ENCODE results near the gene TMPRSS15. TPM values are rescaled to one million over a fixed set of nuclear protein-coding genes. Genes with fewer than 3 reads are reported as not detected.

The TMPRSS15 gene
- total and polyA plus RNA-seq, 9 of the 15 experiments (the other 6 are each of a cell fraction or from before 2014, with no cell fraction given), result 0.03 to 0.11 (median 0.04) TPM; not detected in 4

DNA sequence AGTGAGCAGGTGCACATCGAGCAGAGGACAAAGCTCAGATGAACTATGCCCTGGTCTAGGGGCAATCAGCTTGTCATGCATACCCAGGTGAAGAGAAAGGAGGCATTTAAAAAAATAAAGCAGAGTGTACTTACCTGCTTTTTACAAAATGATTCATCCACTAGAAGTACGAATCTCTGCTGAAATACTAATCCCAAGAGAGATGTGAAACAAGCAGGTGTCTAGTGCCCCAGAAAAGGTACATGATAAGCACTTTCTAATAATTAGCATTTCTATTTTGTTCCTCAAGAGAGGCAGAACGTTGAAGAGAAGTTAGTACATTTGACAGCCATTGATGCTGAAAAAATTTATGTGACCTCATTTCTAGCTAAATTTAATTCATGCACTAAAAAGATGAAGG is 127.8 kb downstream of the TMPRSS15 start:
- 0% methylated on average over 3 of the region's 3 CpGs for WGBS (ENCODE audit: insufficient coverage, low coverage, missing lambda C conversion rate)

More for the DNA sequence above, 127.8 kb downstream of the TMPRSS15 start:
- no peaks in the 10 kb centered on the region for H3K79me2 ChIP-seq (ENCODE audit: control insufficient read depth, insufficient read depth, low read length)
- CTCF ChIA-PET (ENCODE audit: low intra/inter-chr PET ratio), result no interaction called here
- in situ Hi-C loops (cut with MboI) (no loop called here), intact Hi-C loops (cut with micrococcal nuclease) (no loop called here)
- no peaks in the 10 kb centered on the region for H3K9me1 ChIP-seq (ENCODE audit: control insufficient read depth, insufficient read depth, low read length)
- no peak for TF ChIP-seq POLR2AphosphoS5 (IDR thresholded peaks at IDR 0.05; ENCODE audit: control insufficient read depth, insufficient read depth, low read depth, low read length)
- no peak for TF ChIP-seq RB1 (IDR thresholded peaks at IDR 0.05; ENCODE audit: low read depth)
- no peak for TF ChIP-seq CREM (IDR thresholded peaks at IDR 0.05; ENCODE audit: low read depth)
- TF ChIP-seq EP300 (IDR thresholded peaks at IDR 0.05; ENCODE audit: low read length), result no peak
- TF ChIP-seq ZNF444 (CRISPR knock-in tag; IDR thresholded peaks at IDR 0.05), result no peak
- TF ChIP-seq ZNF551 (CRISPR knock-in tag; IDR thresholded peaks at IDR 0.05), result no peak
- no peak for TF ChIP-seq KLF6 (CRISPR knock-in tag; IDR thresholded peaks at IDR 0.05; ENCODE audit: borderline replicate concordance)
- TF ChIP-seq ZNF766 (CRISPR knock-in tag; conservative IDR thresholded peaks at IDR 0.05), result no peak
- no peak for TF ChIP-seq TSC22D4 (tag; IDR thresholded peaks at IDR 0.05)
- TF ChIP-seq CXXC5 (CRISPR knock-in tag; IDR thresholded peaks at IDR 0.05), result no peak
- no peak for TF ChIP-seq MCM2 (IDR thresholded peaks at IDR 0.05; ENCODE audit: low read depth)
- TF ChIP-seq PRDM10 (IDR thresholded peaks at IDR 0.05; ENCODE audit: partially characterized antibody), result no peak
- no peak for ATAC-seq
- H3K27ac ChIP-seq (ENCODE audit: extremely low read depth, low read depth, low read length), result no peak overlapping the region
- no TSS peak for BruUV-seq (replicated peaks)
- H3K4me3 ChIP-seq, result no peak overlapping the region
- no peak overlapping the region for H3K4me2 ChIP-seq (ENCODE audit: insufficient read depth, low read length)
- no peaks in the 10 kb centered on the region for H4K20me1 ChIP-seq (replicated peaks; ENCODE audit: control insufficient read depth, insufficient read depth, low read length)
- H3K9ac ChIP-seq (ENCODE audit: insufficient read depth in 1 of 2, low read depth in 2 of 2, low read length in 2 of 2), result no peak overlapping the region
- DNase-seq (ENCODE audit: extremely low read depth in 1 of 4, low spot score in 3 of 4), result no peak
- H3K27me3 ChIP-seq (ENCODE audit: control insufficient read depth in 2 of 2, insufficient read depth in 2 of 2, low read length in 2 of 2), result no peaks in the 10 kb centered on the region
- no peaks in the 10 kb centered on the region for H3K36me3 ChIP-seq (ENCODE audit: control insufficient read depth, insufficient read depth, low read length)
- FAIRE-seq, result no peak
- H3K4me1 ChIP-seq (replicated peaks in 1 of 2; ENCODE audit: control insufficient read depth in 2 of 2, insufficient read depth in 2 of 2, low read length in 2 of 2), result no peaks in the 10 kb centered on the region
- no peaks in the 10 kb centered on the region for H3K9me3 ChIP-seq (replicated peaks; ENCODE audit: control insufficient read depth, insufficient read depth, low read depth, low read length)
- POLR2A ChIA-PET, result no interaction called here
- no peak overlapping the region for H2AFZ ChIP-seq (ENCODE audit: low read depth, low read length)

Data from K562 (cell line).